NCI-H526 treated with DMSO at 0.1 percent for 48 hours (cell line): ENCODE data around the gene GLRX5.
"Not testable (repeated sequence)": the region's sequence is repeated elsewhere in the genome, so short reads cannot be mapped to it uniquely, and the experiment has no call there.

Experiments used
- DNase-seq: peaks from one replicate; lab custom pipeline; 2025; lab: John Stamatoyannopoulos, UW

GLRX5 gene

DNA sequence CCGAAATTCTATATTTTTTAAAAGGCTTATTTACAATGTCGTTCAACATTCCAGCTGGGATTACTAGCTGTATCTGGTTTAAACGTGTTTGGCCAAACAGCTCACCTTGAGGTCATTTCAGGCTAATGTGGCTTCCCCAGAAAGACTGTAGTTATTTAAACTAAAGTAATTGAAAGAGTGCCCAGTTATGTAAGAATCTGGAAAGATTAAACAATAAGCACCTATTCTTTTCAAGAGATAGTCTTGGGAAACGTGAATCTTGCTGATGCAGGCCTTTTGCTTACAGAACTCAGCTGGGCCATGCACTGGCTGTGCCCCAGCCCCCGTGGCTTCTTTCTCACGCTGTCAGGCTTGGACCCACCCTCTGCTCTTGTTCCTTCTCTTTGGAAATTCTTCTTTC is 24.4 kb downstream of the GLRX5 start:
- no peak for DNase-seq

DNA sequence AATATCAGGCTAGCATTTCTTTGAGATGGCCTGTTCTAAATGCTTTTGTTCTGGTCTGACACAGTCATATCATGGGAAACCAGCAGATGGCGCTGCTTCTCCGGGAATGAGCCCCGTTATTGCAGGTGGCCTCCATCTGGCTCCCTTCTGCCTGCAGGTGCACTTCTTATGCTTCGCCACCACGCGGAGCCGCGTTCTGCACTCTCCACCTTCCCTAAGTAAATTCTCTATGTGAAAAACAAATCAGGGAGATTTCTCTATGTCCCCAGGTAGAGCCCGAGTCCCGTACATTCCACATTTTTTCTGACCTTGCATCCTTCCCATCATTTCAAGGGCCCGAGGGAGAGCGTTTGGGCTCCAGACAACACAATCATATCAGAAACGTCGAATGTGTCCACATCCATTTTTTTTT is 26.2 kb downstream of the GLRX5 start:
- DNase-seq, result peak; percentile 92

DNA sequence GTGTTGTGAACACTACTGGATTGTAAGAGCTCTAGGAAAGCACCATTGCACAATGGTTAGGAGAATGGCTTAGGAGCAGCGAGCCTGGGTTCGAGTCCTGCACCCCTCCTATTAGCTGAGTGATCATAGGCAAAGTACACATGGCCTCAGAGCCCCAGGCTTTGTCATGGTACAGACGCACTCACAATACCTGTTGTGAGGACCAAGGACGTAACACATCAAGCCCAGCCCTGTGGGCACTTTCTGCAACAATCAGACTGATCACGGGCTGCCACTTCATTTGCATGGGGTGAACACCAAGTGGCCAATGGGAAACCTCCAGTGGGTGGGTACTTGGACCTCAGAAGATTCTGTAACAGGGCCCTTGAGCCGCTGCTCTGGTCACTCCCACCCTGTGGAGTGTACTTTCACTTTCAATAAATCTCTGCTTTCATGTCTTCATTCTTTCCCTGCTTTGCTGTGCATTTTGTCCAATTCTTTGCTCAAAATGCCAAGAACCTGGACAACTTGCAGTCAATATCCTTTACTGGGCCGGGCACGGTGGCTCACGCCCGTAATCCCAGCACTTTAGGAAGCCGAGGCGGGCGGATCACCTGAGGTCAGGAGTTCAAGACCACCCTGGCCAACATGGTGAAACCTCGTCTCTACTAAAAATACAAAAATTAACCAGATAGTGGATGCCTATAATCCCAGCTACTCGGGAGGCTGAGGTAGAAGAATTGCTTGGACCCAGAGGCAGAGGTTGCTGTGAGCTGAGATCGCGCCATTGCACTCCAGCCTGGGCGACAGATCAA is 28.2 kb downstream of the GLRX5 start:
- no peak for DNase-seq

DNA sequence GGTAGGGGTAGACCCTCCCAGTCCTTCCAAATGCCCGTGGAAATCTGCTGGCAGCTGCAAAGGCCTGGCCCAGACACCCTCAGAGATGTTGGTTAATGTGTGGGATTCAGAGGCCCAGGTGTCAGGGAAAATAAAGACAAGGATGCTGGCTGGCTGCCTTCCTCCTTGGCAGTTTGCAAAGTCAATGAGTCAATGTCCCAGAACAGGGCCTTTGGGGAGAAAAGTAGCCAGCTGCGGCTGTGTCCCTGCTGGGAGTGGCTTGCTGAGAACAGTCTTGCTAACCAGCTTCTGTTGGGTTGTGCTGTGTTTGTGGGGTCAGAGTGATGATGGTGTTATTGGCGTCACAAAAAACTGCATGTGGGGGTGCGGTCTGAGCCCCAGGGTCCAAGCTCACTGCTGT is 29.2 kb downstream of the GLRX5 start:
- DNase-seq, result no peak

DNA sequence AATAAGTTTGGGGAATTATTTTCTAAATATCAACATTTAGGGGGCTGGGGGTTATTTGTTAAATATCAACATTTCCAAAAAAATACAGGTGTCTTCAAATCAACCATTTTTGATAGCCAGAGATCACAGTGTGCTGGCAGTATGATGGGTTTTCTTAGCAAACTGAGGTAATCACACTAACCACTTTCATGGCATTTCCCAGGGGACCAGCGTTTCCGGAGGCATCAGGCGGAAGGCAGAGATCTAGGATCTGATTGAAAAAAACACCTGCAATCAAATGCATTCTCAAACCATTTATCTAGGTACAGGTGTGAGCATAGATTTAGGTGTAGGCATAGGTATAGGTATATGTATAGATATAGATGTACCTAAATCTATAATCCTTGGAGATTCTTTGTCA is 34.6 kb downstream of the GLRX5 start:
- DNase-seq, result peak; percentile 26

DNA sequence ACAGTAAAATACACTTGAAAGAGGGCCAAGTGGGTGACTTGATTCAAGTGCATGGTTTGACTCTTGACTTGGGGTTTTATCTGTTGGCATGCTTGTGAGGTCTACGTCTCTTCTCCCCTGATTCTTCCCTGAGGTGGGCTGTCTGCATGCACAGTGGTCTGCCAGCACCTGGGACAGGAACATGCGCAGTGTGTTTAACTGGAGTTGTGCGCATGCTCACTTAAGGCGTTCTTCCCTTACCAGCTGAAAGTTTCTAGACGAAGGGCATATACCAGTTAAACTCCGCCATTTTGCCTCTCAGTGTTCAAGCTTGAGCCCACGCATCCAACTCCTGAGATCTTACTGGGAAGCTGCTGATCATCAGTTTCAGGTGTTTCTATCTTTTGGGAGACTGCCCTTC is 38.5 kb downstream of the GLRX5 start:
- DNase-seq, result no peak

DNA sequence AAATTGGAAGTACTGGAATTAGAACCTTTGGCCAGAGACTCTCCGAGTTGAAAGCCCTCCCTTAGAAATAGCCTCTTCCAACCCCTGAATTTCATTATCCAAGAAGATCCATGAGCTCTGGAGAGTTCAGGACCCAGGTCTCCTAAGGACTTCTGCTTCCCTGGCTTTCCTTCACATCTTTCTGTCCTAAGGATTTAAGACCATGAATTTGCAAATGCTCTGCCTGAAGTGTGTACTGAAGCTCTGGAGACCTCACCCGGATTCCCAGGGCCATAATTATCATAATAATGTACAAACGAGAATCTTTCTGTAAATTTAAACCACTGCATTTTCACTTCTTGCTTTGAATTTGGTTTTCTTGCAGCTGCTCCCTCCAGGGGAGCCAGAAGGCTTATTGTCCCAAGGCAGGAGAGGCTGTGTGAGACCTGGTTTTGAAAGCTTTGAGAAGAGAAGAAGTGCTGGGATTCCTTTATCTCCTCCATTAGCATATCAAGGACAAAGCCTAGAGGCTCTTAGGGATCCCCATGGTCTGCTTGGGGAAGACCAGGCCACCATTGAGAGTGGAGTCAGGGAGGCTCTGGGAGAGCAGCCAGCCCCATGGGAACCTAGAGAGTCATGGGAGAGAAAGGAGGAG is 41.1 kb downstream of the GLRX5 start:
- no peak for DNase-seq

DNA sequence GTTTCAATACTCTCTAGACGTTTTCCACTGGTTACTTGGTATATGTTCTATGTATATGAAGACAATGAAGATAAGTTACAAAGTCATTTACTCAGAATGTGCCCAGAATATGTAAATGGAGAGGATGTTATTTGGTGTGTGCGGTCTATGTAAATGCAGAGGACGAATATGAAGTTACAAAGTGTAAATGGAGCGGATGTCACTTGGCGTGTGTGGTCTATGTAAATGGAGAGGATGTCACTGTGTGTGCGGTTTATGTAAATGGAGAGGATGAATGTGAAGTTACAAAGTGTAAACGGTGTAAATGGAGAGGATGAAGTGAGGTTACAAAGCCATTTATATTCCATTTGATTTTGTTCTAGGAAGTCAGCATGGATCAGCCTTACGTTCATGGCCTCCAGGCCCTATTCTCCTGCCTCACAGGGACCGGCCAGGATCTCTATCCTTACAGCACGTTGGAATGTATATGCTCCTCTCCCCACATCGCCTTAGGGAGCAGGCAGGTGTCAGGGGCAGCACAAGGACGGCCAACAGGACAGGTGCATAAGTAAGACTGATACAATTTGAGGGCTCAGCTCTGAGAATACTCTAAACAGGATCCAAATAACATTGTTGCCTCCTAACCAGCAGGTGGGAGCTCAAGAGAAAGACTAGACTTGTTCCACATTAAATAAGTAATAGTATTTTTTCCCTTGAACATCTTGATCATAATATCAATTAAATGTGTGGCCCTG is 42.4 kb downstream of the GLRX5 start:
- DNase-seq, result peak; percentile 22

DNA sequence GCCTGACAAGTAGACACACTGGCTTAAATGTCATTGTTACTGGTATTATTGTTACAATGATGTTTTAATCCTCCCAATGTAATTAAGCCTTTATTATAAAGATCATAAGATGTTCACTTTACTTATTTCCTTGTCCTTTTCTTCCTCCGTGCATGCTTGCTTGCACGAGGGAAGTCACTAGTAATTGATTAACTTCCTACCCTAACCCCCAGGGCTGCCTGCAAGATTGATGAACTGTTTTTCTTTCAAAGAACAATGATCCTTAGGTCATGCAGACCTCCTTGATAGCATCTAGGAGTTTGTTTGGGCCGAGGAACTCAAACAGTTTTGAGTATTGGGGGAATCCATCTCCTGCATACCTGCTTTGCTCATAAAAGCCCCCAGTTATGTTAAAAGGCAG is 43.0 kb downstream of the GLRX5 start:
- DNase-seq, result no peak

DNA sequence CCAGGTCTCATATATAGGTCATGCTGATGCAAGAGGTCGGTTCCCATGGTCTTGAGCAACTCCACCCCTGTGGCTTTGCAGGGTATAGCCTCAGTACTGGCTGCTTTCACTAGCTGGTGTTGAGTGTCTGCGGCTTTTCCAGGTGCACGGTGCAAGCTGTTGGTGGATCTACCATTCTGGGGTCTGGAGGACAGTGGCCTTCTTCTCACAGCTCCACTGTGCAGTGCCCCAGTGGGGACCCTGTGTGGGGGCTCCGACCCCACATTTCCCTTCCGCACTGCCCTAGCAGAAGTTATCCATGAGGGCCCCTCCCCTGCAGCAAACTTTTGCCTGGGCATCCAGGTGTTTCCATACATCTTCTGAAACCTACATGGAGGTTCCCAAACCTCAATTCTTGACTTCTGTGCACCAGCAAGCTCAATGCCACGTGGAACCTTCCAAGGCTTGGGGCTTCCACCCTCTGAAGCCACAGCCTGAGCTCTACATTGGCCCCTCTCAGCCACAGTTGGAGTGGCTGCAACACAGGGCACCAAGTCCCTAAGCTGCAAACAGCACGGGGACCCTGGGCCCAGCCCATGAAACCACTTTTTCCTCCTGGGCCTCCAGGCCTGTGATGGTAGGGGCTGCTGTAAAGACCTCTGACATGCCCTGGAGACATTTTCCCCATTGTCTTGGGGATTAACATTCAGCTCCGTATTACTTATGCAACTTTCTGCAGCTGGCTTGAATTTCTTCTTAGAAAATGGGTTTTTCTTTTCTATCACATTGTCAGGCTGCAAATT is 49.2 kb downstream of the GLRX5 start:
- DNase-seq, result not testable (repeated sequence)

DNA sequence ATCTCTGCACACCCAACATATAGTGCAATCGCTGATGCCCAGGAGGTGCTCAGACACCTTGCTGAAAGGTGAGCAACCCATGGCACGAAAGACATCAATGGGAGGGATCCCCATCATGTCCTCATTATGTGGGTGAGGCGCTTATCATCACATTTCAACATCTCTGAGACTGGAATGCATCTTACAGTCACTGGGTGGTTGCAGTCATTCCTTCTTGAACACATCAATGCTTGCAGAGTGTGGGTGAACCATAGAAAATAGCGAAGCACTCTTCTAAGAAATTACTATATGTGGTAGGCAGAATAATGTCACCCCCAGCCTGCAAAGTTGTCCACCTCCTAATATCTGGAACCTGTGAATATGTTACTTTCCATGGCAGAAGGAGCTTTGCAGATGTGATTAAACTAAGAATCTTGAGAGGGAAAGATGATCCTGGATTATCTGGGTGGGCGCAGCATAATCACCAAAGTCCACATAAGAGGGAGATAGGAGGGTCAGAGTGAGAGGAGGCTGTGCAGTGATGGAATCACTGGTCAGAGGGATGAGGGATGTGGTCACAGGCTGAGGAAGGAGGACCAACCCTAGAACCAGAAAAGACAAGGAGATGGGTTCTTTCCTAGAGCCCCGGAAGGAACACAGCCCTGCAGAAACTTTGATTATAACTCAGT is 51.2 kb downstream of the GLRX5 start:
- no peak for DNase-seq

DNA sequence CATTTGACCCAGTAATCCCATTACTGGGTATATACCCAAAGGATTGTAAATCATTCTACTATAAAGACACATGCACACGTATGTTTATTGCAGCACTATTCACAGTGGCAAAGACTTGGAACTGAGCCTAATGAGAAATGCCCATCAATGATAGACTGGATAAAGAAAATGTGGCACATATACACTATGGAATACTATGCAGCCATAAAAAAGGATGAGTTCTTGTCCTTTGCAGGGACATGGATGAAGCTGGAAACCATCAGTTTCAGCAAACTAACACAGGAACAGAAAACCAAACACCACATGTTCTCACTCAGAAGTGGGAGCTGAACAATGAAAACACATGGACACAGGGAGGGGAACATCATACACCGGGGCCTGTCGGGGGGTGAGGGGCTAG is 56.3 kb downstream of the GLRX5 start:
- DNase-seq, result not testable (repeated sequence)
